Esophagus mucosa (tissue), 1 donor: Measurements from ENCODE around the gene SNAP23. TPM values are rescaled to one million over a fixed set of nuclear protein-coding genes. Genes with fewer than 3 reads are reported as not detected.
A peak's percentile ranks its signal among the peaks of the same experiment; 100 is the strongest.
"Not testable (repeated sequence)": the region's sequence is repeated elsewhere in the genome, so short reads cannot be mapped to it uniquely, and the experiment has no call there.

Source experiments
- ATAC-seq: fragments of 200-7000 bp; cut with Tn5 transposase; one replicate; pipeline ENCODE4 v1.9.1; 2020
- total RNA-seq: library from RNA; stranded (reverse); gene quantifications from one replicate; pipeline ENCODE4 v1.2.4, GENCODE V29; 2023
- donor health status: DM: yes; HTN: yes; CAD: no.

Gene SNAP23
- total RNA-seq, 1 donor from 2014 or later: 34.4 TPM

DNA sequence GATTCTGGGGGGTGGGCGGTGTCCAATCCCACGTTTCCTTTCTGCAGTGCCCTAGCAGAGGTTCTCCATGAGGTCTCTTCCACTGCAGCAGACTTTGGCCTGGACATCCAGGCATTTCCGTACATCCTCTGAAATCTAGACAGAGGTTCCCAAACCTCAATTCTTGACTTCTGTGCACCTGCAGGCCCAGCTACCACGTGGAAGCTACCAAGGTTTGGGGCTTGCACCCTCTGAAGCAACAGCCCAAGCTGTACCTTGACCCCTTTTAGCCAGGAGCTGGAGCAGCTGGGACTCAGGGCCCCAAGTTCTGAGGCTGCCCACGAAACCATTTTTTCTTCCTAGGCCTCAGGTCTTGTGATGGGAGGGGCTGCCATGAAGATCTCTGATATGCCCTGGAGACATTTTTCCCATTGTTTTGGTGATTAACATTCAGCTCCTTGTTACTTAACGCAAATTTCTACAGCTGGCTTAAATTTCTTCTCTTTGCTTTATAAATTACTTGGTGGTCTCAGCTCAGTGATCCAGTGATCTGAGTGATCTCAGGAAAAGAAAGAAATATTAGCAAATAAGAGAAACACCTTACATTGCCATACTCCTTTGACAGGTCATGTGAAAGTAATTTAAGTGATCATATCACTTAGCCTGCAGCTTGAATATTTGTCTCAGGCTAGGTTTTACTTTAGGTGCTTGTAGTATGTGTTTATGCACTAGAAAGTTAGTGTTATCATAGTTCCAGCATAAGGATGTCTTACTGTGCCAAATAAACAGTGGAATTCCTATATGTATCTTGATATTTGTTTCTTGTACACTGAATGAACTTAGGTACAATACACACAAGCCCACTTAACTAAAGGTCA lies 3.0 kb downstream of the SNAP23 start:
- ATAC-seq: no peak

DNA sequence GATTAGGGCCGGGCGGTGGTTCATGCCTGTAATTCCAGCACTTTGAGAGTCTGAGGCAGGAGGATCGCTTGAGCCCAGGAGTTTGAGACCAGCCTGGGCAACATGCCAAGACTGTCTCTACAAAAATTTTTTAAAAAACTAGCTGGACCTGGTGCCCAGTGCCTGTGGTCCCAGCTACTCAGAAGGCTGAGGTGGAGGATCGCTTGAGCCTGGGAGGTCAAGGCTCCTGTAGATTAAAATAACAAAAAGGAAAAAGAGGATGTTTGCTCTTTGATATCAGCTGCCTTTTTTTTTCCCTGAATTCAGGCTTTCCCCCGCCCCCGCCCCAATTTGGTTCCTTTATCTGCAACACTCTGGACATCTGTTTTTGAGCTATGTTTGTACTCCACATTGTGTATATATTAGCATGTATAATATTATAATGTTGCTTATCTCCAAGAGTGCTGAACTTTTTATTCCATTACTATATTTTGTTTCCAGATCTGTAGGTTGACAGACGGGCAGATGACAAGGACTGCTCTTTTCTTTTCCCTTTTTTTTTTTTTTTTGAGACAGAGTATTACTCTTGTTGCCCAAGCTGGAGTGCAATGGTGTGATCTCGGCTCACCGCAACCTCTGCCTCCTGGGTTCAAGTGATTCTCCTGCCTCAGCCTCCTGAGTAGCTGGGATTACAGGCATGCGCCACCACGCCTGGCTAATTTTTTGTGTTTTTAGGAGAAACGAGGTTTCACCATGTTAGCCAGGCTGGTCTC lies 4.6 kb downstream of the SNAP23 start:
- no peak for ATAC-seq

DNA sequence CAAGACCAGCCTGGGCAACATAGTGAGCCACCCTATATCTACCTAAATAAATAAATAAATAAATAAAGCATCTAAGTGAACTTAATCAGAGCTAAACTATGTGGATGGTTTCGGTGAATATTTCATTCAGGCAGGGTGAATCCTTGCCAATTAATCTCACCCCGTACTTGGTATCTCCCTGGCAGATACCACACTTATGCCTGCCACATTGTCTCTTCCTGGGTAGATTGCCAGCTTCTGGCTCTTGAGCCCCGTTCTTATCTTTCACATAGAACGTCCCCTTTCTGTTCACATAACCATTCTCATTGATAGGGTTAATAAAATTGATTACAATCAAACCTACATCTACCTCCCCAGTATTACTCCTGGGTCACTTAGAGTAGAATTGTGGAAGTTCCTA lies 7.0 kb downstream of the SNAP23 start:
- no peak for ATAC-seq

DNA sequence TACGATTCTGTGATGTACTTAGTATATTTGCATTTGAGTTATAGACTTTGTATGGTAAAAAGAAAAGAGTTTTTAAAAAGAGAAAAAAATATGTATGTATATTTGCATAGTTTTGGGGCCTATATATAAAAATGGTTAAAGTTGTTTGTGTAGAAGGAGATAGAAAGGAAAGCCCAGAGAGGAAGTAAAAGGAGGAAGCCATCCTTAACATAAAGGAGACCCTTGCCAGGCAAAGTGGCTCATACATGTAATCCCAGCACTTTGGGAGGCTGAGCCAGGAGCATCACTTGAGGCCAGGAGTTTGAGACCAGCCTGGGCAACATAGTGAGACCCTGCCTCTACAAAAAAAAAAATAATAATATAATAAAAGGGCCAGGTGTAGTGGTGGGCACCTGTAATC lies 8.4 kb downstream of the SNAP23 start:
- no peak for ATAC-seq

DNA sequence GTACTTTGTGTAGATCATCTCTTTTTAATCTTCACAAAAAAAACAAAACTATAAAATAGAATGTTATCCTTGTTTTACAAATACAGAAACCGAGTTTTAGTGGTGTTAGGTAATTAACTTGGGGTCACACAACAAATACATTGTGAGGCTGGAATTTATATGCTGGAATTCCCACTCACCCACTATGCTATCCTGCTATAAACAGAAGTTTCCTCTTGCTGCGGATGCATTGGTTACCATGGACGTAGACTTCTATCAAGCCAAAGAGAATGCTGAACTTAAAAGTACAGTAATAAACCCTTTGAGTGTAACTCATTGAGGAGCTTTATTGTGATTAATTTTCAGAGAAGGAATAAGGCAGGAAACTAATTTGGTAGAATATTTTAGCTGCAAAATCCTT lies 9.2 kb downstream of the SNAP23 start:
- ATAC-seq: no peak

DNA sequence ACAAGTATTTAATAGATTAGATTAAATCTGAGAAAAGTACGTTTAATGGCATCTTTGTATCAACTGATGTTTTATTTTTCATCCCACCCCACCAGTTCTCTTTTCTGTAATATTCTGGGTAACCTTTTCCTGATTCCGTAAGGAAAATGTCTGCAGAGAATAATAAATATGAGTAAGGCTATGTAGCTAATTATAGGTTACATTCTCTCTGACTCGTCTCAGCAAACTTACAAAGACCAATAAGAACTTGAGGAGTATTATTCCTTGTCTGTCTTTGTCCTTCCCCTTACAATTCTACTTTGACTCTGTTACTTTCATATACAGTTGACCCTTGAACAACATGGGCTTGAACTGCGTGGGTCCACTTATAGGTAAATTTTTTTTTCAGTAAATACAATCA lies 12.1 kb downstream of the SNAP23 start:
- no peak for ATAC-seq

DNA sequence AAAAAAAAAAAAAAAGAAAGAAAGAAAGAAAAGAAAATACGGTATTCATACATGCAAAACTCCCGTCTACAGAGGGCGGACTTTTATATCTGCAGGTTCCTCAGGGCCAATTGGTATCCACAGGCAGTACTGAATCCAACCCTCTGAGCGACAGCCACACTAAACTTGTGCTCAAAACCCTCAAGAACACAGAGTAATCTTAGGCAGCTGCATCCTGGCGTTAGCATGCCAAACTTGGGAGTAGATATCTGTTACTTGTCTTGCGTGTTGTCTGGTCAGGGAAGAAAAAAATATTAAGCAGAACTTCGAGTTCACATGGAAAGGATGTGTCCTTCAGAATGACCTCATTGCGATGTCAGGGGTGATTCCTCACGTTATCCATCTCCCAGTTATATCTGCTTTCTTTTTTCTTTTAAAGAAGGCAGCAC lies 12.8 kb downstream of the SNAP23 start:
- ATAC-seq: no peak

DNA sequence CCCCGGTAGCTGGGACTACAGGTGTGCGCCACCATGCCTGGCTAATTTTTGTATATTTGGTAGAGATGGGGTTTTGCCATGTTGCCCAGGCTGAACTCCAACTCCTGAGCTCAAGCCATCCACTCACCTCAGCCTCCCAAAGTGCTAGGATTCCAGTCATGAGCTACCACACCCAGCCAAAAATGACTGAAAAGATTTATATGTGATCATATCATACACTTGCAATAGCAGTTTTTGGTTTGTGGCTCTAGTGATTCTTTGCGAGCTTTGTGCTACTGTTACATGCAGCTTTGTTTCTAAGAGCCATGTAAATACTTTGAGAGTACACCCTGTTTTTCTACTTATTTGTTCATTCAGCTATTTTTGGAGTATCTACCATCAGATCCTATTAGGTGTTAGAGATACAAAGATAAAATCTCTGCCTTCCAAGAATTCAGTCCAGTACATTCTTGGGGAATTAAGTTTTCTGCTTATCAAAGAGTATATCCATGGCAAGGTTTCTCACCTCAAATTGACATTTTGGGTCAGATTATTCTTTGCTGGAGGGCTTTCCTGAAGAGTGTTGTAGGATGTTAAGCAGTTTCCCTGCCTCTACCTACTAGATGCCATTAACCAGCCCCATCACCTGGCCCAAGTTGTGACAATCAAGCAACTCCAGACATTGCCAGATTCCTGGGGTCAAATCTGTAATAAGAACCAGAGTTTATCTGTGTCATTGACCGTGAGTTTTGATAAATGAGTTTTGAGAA lies 15.0 kb downstream of the SNAP23 start:
- no peak for ATAC-seq

DNA sequence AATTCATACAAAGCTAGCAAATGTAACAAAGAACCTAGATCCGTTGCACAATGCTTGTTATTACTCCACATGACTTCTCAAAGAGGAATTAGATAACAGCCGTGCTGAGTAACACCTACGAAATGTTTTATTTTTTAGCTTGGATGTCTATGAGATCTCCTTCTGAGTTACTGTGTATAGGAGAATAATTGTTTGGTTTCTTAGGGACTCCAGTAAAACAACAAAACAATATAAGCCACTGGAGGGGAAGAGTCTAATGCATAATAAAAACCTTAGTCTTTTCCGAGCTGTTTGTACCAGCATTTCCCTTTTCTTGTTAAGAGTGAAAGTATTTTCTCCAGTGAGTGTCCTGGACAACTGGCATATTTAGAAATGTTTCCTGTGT lies 15.6 kb downstream of the SNAP23 start:
- no peak for ATAC-seq

DNA sequence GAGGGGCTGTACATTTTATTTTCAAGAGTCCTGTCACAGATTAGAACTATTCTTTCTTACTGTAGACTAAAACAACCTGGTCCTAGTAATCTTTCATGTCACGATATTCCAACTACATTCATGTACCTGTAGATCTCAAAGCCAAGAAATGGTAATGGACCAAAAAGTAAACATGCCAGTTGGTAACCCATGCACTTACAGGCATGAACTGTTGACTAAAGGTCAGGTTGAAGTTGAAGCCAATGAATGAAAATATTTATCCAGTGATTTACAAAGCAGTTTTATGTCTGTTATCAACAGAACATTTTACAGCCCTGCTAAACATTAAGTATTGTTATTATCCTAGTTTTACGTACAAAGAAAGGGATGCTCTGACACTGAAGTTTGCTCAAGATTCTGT lies 27.9 kb downstream of the SNAP23 start:
- no peak for ATAC-seq

DNA sequence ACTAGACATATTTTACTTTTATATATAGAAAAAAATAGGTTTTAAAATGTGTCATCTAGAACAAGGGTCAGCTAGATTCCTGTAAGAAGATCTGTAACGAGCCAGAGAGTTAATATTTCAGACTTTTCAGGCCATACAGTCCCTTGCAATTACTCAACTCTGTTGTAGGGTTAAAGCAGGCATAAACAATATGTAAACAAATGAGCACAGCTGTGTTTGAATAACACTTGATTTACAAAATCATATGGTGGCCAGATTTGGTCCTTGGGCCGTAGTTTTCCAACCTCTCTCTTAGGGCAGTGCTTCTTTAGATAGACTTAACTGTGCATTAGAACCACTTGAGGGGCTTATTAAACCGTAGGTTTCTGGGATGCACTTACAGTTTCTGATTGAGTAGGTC lies 33.5 kb downstream of the SNAP23 start:
- no peak for ATAC-seq

DNA sequence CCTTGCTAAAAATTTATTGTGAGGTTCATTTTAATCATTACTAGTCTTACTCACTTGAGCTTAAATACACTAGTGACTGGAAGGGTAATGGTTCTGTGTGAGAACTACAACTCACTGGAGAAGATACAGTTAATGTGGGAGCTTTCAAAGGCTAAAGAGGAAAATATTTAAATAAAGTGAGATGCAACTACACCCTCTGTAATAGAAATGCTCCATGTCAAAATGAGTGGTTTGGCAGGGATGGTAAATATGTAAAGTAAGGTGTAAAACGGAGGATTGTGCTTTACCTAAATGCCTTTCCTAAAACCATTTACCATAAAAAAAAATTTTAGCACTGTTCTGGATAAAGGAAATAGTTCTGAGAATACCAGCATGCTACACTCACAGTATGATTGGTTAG lies 37.8 kb downstream of the SNAP23 start:
- ATAC-seq: no peak

DNA sequence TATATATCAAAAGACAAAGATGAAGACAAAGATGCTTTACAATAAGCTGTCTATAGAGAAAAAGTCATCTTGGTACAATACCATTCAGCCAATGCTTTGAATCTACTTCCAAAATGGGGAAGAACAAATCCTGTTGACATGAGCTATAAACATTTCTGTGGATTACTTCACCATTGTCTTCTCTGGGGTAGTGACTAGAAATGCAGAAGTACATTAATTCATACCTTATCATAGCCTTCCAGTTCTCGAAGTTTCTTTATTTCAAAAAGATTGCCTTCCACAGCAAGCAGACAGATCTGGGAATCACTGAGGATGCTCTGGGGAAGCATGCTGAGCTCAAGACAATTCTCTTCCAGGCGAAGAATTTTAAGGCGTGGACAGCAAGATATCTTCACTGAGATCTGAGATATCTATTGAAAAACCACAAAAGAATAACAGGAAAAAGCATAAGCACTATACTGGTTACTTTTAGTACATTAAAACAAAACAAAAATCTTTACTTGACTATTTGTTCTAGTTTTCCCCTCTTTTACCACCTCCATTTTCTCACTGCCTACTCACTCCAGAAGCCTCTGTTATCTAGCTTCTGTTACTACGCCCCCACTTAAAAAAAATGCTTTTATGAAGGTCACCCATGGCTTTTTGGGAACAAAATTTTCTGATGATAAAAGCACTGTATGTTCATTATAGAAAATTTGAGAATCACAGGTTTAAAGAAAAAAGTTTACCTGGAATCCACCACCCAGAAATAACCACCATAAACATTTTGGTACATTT lies 49.6 kb downstream of the SNAP23 start:
- no peak for ATAC-seq

DNA sequence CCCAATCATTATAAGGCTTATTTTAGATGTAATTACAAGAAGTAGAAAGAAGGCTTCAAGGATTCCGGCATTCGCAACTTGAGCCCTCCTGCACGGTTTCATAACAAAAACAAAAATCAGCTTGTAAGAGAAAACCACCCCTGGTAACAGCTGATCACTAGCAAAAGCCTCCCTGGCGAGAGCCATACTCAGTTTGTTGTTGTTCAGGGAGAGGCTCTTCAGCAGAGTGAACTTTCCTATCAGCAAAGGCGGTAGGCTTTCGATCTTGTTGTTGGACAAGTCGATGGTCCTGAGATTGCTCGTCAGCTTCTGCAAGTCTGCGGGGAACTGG lies 52.4 kb downstream of the SNAP23 start:
- ATAC-seq: peak; percentile 12

DNA sequence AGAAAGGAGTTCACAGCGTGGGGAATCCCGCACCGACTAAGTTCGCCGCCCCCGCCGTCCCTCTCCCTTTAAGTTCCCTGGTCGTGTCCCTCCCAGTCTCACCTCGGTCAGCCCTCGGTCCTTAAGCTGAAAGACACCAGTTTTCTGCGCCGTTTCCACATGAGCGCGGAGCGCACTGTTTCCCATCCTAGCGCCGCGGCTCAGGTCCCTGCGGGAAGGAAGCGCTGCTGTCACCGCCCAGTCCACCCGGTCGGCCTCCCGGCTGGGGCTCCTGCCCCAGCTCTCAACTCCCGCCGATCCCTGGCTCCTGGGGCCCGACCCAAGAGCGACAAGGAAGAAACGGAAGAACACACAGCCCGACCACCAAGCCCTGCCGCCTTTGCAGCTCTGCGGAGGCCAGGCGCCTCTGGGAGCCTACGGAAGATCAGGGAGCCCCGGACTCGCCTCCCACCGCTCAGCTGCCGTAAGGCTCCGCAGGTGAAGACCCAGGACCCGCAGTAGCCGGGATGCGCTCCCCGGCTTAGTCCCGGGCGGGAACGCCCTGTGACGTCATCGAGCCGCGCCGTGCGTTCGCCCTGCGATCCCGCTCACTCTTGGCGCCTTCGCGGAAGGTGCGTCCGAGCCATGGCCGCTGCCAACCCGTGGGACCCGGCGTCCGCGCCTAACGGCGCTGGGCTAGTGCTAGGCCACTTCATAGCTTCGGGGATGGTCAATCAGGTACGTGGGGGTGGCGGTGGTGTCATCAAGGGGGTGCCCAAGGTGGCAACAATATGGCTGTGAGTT lies 53.0 kb downstream of the SNAP23 start, which contains the start of the genes HAUS2 and LRRC57:
HAUS2 (plus strand) TSS at position 590 of the 783 bp plus-strand sequence; CDS start at position 625, 35 bp downstream.
LRRC57 (minus strand) TSS at position 545 of the 783 bp plus-strand sequence; CDS start at position 186, 359 bp downstream.
- peak; percentile 95 for ATAC-seq

DNA sequence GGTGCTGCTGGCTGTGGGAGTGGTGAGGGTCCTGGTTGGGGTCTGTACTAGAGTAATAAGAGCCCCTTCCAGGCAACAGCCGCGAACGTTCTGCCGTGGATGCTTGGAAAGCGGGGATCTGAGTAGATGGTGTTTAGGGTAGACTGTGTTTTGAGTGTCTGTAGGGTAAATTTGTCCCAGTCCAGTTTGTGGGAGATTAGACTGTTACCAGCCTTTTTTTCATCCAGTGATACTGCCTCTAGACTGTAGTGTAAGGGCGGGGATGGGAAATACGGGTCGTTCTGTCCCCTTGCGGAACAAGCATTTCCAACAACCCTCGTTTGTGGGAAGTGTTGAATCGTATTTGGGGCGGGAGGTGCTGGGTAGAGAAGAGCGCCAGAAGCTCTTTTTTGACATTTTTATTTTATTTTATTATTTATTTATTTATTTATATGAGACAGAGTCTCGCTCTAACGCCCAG lies 53.6 kb downstream of the SNAP23 start:
- ATAC-seq: peak; percentile 36

DNA sequence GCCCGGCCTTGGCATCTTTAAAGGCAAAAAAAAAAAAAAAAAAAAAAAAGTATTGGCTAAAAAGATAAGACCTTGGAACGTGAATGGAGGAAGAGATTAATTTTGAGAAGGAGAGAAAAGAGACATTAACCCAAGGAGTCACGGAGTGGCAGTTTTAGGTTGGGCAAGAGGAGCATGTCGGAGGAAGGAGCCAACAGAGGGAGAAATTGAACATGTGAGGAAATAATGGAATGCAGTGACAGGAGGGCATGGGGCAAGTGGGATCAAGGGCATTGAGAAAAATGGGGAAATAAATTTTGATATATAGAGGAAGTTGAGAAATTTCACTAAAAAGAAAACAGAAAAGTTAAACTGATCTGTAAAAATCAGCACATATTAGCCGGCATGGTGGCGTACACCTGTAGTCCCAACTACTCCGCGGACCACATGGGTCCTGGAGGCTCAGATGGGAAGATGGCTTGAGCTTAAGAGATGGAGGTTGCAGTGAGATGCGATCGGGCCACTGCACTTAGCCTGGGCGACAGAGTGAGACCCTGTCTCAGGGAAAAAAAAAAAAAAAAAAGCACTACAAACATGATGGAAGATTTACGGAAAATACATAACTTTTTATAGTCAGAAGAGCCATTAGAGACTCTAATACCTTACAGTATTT lies 54.4 kb downstream of the SNAP23 start:
- no peak for ATAC-seq

DNA sequence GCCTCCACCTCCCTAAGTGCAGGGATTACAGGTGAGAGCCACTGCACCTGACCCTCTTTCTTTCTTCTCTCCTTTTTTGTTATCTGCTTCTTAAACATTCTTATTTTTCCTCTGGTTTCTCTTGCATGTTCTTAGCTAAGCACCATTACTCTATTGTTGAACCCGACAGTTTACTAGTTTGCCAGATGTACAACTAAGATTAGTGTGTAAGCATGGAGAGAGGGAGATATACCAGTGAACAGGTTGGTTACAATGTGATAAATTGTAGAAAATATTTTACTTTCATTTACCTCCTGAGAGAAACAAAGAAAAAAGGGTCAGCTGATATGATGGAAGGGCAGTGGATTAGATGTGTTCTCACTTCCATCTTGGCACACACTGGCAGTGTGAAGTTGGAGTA lies 58.1 kb downstream of the SNAP23 start:
- no peak for ATAC-seq

DNA sequence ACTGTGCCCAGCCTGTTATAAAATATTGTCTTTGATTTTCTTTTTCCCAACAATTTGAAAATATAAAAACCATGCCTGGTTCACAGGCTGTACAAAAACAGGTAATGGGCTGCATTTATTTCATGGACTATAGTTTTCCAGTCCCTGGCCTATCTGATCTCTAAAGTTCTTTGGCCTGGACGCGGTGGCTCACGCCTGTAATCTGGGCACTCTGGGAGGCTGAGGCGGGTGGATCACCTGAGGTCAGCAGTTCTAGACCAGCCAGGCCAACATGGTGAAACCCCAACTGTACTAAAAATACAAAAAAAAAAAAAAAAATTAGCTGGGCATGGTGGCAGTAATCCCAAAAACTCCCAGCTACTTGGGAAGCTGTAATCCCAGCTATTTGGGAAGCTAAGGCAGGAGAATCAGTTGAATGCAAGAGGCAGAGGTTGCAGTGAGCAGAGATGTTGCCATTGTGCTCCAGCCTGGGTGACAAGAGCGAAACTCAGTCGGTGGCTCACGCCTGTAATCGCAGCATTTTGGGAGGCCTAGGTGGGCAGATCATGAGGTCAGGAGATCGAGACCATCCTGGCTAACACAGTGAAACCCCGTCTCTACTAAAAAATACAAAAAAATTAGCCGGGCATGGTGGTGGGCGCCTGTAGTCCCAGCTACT lies 61.2 kb downstream of the SNAP23 start:
- ATAC-seq: not testable (repeated sequence)

DNA sequence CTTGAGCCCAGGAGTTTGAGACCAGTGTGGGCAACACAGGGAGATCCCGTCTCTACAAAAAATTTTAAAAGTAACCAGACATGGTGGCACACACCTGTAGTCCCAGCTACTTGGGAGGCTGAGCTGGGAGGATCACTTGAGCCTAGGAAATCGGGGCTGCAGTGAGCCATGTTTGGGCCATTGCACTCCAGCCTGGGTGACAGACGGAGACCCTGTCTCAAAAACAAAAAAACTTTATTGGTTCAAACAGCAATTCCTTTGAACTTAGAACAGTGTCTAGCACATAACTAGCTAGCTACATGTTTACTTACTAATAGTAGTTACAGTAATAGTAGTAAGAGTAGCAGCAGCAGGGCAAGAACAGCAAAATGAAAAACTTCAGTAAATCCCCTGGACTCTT lies 63.3 kb downstream of the SNAP23 start:
- ATAC-seq: no peak
